ENCODE data around the gene RNPEPL1.

DNA sequence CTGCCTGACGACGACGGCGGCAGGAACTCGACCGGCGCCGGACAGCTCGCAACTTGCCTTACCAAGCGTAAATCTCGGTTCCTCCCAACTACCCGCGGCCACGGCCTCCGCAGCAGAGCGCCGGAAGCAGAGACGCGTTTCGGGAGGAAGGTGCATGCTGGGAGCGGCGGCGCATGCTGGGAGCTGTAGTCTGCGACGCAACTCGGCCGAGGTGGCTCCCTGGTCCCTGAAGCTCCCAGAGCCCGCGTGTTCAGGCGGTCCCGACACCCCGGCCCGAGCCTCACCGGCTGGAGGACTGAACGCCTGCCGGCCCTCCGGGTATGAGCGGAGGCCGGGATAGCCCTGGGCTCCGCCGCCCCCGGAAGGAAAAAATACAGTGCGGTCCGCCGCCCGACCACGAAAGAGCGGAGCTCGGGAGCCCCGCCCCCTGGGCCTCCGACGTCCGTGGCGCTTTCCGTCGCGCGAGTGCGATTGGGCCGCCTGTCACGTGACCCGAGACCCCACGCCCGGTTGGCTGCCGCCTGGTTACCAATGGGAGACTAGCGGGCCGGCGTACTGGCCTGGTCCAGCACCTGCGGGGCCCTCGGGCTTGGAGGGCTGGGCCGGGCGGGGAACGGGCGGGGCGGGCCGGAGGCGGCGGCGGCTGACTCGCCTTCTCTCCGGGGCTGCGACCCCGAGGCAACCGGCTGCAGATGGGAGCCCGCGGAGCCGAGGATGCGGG, 18.1 kb downstream of the RNPEPL1 start, which contains the start of gene CAPN10:
- TF ChIP-seq CTCF (conservative IDR thresholded peaks at IDR 0.05) = no peak
- no peak for TF ChIP-seq EZH2 (IDR thresholded peaks at IDR 0.05; ENCODE audit: low read depth)
